ENCODE measurements around the gene LMTK2. TPM values are rescaled to one million over a fixed set of nuclear protein-coding genes. Genes with fewer than 3 reads are reported as not detected.

Gene LMTK2
- total and polyA plus RNA-seq, 2 donors (not counting 1 experiment from before 2014, with no cell fraction given) = 4.9 to 13.1 TPM

DNA sequence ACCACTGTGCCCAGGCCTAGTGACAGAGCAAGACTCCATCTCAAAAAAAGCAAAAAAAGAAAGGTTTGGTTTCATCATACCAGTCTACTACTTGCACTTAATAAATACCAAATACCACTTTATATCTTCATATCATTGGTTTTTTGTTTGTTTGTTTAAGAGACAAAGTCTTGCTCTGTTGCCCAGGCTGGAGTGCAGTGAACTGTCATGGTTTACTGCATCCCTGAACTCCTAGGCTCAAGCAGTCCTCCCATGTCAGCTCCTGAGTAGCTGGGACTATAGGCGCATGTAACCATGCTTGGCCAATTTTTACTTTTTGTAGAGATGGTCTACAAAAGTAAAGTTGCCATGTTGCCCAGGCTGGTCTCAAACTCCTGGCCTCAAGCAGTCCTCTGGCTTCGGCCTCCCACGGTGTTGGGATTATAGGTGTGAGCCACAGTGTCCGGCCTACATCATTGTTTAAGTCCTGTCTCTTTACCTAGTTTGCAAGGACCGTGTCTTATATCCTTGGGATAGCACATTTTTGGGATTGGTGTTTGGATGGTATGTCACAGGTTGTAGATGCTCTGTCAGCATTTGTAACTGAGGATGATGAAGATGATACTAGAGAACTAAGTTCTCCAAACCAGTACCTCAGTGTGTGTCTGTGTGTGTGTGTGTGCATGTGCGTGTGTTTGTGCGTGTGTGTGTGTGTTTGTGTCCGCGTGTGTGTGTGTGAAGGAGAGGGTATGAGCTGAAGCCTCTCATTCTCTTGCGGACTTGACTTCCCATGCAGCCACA is 9.3 kb downstream of the LMTK2 start:
- DNase-seq = no peak
- Histone ChIP-seq H4K20me1 (ENCODE audit: control insufficient read depth, insufficient read depth, low read length, poor library complexity, severe bottlenecking) (peaks cover 93% of the 10 kb centered on the region), H3K4me2 (replicated peaks; ENCODE audit: low read depth, low read length, poor library complexity, severe bottlenecking) (no peak overlapping the region), H3K27ac (ENCODE audit: low read length in 2 of 2) (no peak overlapping the region), H3K9ac (ENCODE audit: low read length) (no peak overlapping the region), H3K27me3 (replicated peaks in 1 of 4; ENCODE audit: control extremely low read depth in 1 of 4, control insufficient read depth in 3 of 4, insufficient read depth in 4 of 4, low read length in 3 of 4) (peaks cover 0 to 2% (median 0%) of the 10 kb centered on the region in 4 experiments), H3K36me3 (replicated peaks in 1 of 2; ENCODE audit: control extremely low read depth in 1 of 2, control insufficient read depth in 1 of 2, extremely low read depth in 1 of 2, insufficient read depth in 2 of 2, low read length in 1 of 2) (no peaks in the 10 kb centered on the region), H3K9me3 (ENCODE audit: control extremely low read depth in 1 of 3, control insufficient read depth in 2 of 3, insufficient read depth in 1 of 3, low read length in 2 of 3) (no peaks in the 10 kb centered on the region), H3K4me3 (ENCODE audit: control extremely low read depth in 1 of 5, extremely low read depth in 1 of 5, insufficient read depth in 1 of 5, low read depth in 2 of 5, low read length in 4 of 5) (no peak overlapping the region), H2AFZ (ENCODE audit: insufficient read depth, low read depth, low read length, poor library complexity, severe bottlenecking) (no peak overlapping the region), H3K79me2 (ENCODE audit: control insufficient read depth, insufficient read depth, low read length) (peaks cover 73% of the 10 kb centered on the region), H3K4me1 (ENCODE audit: control insufficient read depth in 2 of 2, insufficient read depth in 2 of 2, low read length in 2 of 2) (no peaks in the 10 kb centered on the region)
- Mint-ChIP-seq H3K4me1 (peaks cover 2% of the 10 kb centered on the region), H3K4me3 (no peak overlapping the region), H3K27me3 (peaks cover 9% of the 10 kb centered on the region), H3K27ac (no peak overlapping the region), H3K9me3 (ENCODE audit: insufficient read depth) (peaks cover 2% of the 10 kb centered on the region)
- ChIA-PET POLR2A (no interaction called here), CTCF (interaction anchor here (1.1 kb wide), 1 partner anchor 53 kb away, joined by 4 read pairs; no protein-coding TSS in a partner anchor)
- intact Hi-C loops (cut with micrococcal nuclease) = no loop called here
- no peak for ATAC-seq (ENCODE audit: low read depth)
- no peak for TF ChIP-seq EZH2 (IDR thresholded peaks at IDR 0.05; ENCODE audit: borderline replicate concordance, insufficient read depth, low read depth, low read length, poor library complexity, severe bottlenecking)
- TF ChIP-seq, protein P1, sequence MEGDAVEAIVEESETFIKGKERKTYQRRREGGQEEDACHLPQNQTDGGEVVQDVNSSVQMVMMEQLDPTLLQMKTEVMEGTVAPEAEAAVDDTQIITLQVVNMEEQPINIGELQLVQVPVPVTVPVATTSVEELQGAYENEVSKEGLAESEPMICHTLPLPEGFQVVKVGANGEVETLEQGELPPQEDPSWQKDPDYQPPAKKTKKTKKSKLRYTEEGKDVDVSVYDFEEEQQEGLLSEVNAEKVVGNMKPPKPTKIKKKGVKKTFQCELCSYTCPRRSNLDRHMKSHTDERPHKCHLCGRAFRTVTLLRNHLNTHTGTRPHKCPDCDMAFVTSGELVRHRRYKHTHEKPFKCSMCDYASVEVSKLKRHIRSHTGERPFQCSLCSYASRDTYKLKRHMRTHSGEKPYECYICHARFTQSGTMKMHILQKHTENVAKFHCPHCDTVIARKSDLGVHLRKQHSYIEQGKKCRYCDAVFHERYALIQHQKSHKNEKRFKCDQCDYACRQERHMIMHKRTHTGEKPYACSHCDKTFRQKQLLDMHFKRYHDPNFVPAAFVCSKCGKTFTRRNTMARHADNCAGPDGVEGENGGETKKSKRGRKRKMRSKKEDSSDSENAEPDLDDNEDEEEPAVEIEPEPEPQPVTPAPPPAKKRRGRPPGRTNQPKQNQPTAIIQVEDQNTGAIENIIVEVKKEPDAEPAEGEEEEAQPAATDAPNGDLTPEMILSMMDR (IDR thresholded peaks at IDR 0.05) = no peak
- 98% methylated on average over 5 of the region's 10 CpGs for WGBS (ENCODE audit: insufficient coverage)

Measured in B cell (primary cell).